H1 (cell line): ENCODE results near the gene BMPR1A. TPM values are rescaled to one million over a fixed set of nuclear protein-coding genes. Genes with fewer than 3 reads are reported as not detected.

Experiments used
- CTCF ChIA-PET: fragments of 300-600 bp; sonication (Branson Sonifier 250); formaldehyde crosslinking; loops from one replicate; lab custom pipeline; 2021; ENCODE audit not compliant: partially characterized antibody; lab: Charles Lee
- POLR2A ChIA-PET: fragments of 300-600 bp; sonication (Branson Sonifier 250); formaldehyde crosslinking; loops from one replicate; lab custom pipeline; 2021; ENCODE audit warnings: inconsistent platforms; ENCODE audit not compliant: partially characterized antibody; lab: Charles Lee
- DNase-seq, 2 experiments: peaks; one replicate each; pipeline versions ENCODE4 v3.0.0 to v3.0.0-alpha.2; 2010 to 2022; ENCODE audit warnings: low spot score in 2 of 2, low read depth in 1 of 2, mixed read lengths in 1 of 2
- FAIRE-seq: peaks from 2 replicates; lab custom pipeline; 2011; peaks lifted over from hg19 to GRCh38; lab: Jason Lieb, UNC
- H2AFZ ChIP-seq: 2 replicates; pipeline ENCODE4 v1.8.1; 2012; ENCODE audit warnings: low read length, inconsistent platforms
- H2AK5ac ChIP-seq: 2 replicates; pipeline ENCODE4 v1.6.1; 2013; ENCODE audit warnings: low read depth, low read length
- H2BK120ac ChIP-seq: replicated peaks from 2 replicates; pipeline ENCODE3; 2013; ENCODE audit warnings: low read depth, low read length, inconsistent platforms
- H2BK12ac ChIP-seq: 2 replicates; pipeline ENCODE4 v1.6.1; 2013; ENCODE audit warnings: low read depth, low read length
- H2BK15ac ChIP-seq: 2 replicates; pipeline ENCODE4 v1.6.1; 2013; ENCODE audit warnings: low read length
- H2BK20ac ChIP-seq: 2 replicates; pipeline ENCODE4 v1.6.1; 2013; ENCODE audit warnings: low read length
- H2BK5ac ChIP-seq: 2 replicates; pipeline ENCODE4 v1.6.1; 2013; ENCODE audit warnings: low read depth, low read length
- H3K14ac ChIP-seq: 2 replicates; pipeline ENCODE4 v1.6.1; 2013; ENCODE audit warnings: inconsistent platforms; ENCODE audit not compliant: insufficient read length
- H3K18ac ChIP-seq: 2 replicates; pipeline ENCODE4 v1.6.1; 2013; ENCODE audit warnings: low read length; ENCODE audit errors: extremely low read depth
- H3K23ac ChIP-seq: 2 replicates; pipeline ENCODE4 v1.6.1; 2013; ENCODE audit warnings: inconsistent platforms; ENCODE audit not compliant: insufficient read length
- H3K23me2 ChIP-seq: 2 replicates; pipeline ENCODE4 v1.6.1; 2013; ENCODE audit warnings: low read depth, low read length
- H3K27ac ChIP-seq: 2 replicates; pipeline ENCODE4 v1.6.1; 2011; ENCODE audit warnings: low read depth, low read length, inconsistent platforms
- H3K27me3 ChIP-seq, 4 experiments: replicated peaks in 1 of 4; 1 replicate in 1 of 4; 2 replicates in 3 of 4; pipeline versions ENCODE4 v1.6.1 to v1.8.1; 2011 to 2013; ENCODE audit warnings: low read length in 3 of 4, mild to moderate bottlenecking in 3 of 4, inconsistent platforms in 2 of 4, mixed read lengths in 2 of 4, moderate library complexity in 1 of 4; ENCODE audit not compliant: control insufficient read depth in 3 of 4, insufficient read depth in 3 of 4; ENCODE audit errors: extremely low read depth in 1 of 4
- H3K36me3 ChIP-seq, 4 experiments: 2 replicates each; pipeline versions ENCODE4 v1.6.1 to v1.8.1; 2011 to 2013; ENCODE audit warnings: mild to moderate bottlenecking in 4 of 4, low read length in 3 of 4, moderate library complexity in 2 of 4, control low read depth in 1 of 4, inconsistent platforms in 1 of 4; ENCODE audit not compliant: insufficient read depth in 4 of 4, control insufficient read depth in 2 of 4
- H3K4ac ChIP-seq: replicated peaks from 2 replicates; pipeline ENCODE3; 2013; ENCODE audit warnings: low read length, low read depth, mixed read lengths, inconsistent platforms; ENCODE audit not compliant: insufficient read length
- H3K4me1 ChIP-seq, 4 experiments: replicated peaks in 1 of 4; 1 replicate in 1 of 4; 2 replicates in 3 of 4; pipeline versions ENCODE4 v1.6.1 to v1.8.1; 2011 to 2013; ENCODE audit warnings: low read length in 3 of 4, inconsistent platforms in 2 of 4, mixed read lengths in 1 of 4; ENCODE audit not compliant: insufficient read depth in 4 of 4, control insufficient read depth in 3 of 4
- H3K4me2 ChIP-seq, 2 experiments: 2 replicates each; pipeline versions ENCODE4 v1.6.1 to v1.8.1; 2011 to 2013; ENCODE audit warnings: low read depth in 2 of 2, low read length in 2 of 2, control low read depth in 1 of 2, inconsistent platforms in 1 of 2, mild to moderate bottlenecking in 1 of 2; ENCODE audit not compliant: insufficient read depth in 1 of 2
- H3K4me3 ChIP-seq, 4 experiments: fragments of 200-600, 300-600 bp in 1 of 4; sonication (generic), shearing (Covaris generic), sonication (Bioruptor Twin) in 1 of 4; 2 replicates each; pipeline versions ENCODE4 v1.5.1 to v1.8.1; 2011 to 2016; ENCODE audit warnings: low read length in 4 of 4, low read depth in 3 of 4, control low read depth in 2 of 4, inconsistent platforms in 2 of 4, mild to moderate bottlenecking in 2 of 4, mixed read lengths in 1 of 4, moderate library complexity in 1 of 4; ENCODE audit not compliant: insufficient read depth in 2 of 4; ENCODE audit errors: extremely low read depth in 1 of 4
- H3K56ac ChIP-seq: replicated peaks from 2 replicates; pipeline ENCODE3; 2013; ENCODE audit warnings: low read depth, mild to moderate bottlenecking, mixed read lengths, low read length, inconsistent platforms; ENCODE audit not compliant: insufficient read length
- H3K79me1 ChIP-seq: 2 replicates; pipeline ENCODE4 v1.6.1; 2013; ENCODE audit warnings: low read depth, low read length, control low read depth
- H3K79me2 ChIP-seq, 2 experiments: 2 replicates each; pipeline versions ENCODE4 v1.6.1 to v1.8.1; 2012 to 2013; ENCODE audit warnings: low read length in 2 of 2, mild to moderate bottlenecking in 2 of 2, inconsistent platforms in 1 of 2; ENCODE audit not compliant: insufficient read depth in 2 of 2, control insufficient read depth in 1 of 2
- H3K9ac ChIP-seq, 4 experiments: replicated peaks in 1 of 4; 1 replicate in 1 of 4; 2 replicates in 3 of 4; pipeline versions ENCODE4 v1.6.1 to v1.8.1; 2011 to 2013; ENCODE audit warnings: low read depth in 3 of 4, low read length in 3 of 4, control low read depth in 2 of 4, mild to moderate bottlenecking in 2 of 4, moderate library complexity in 2 of 4, inconsistent platforms in 1 of 4; ENCODE audit errors: extremely low read depth in 1 of 4
- H3K9me3 ChIP-seq, 2 experiments: 2 replicates each; pipeline versions ENCODE4 v1.6.1 to v1.8.1; 2012 to 2013; ENCODE audit warnings: mild to moderate bottlenecking in 2 of 2, moderate library complexity in 2 of 2, control low read depth in 1 of 2, inconsistent platforms in 1 of 2, low read depth in 1 of 2, low read length in 1 of 2, mixed read lengths in 1 of 2; ENCODE audit not compliant: insufficient read depth in 2 of 2
- H4K20me1 ChIP-seq, 2 experiments: replicated peaks in 1 of 2; 2 replicates each; pipeline versions ENCODE3 to v1.8.1; 2011 to 2013; ENCODE audit warnings: inconsistent platforms in 2 of 2, low read length in 2 of 2, mild to moderate bottlenecking in 1 of 2; ENCODE audit not compliant: insufficient read depth in 2 of 2, control insufficient read depth in 1 of 2
- H4K5ac ChIP-seq: 2 replicates; pipeline ENCODE4 v1.6.1; 2013; ENCODE audit warnings: low read length, low read depth, mixed read lengths, inconsistent platforms; ENCODE audit not compliant: insufficient read length
- H4K8ac ChIP-seq: 2 replicates; pipeline ENCODE4 v1.8.0; 2013; ENCODE audit warnings: mild to moderate bottlenecking, moderate library complexity, low read length, inconsistent platforms; ENCODE audit not compliant: insufficient read depth; ENCODE audit errors: extremely low read depth
- H4K91ac ChIP-seq: replicated peaks from 2 replicates; pipeline ENCODE3; 2013; ENCODE audit warnings: low read length, mixed read lengths, inconsistent platforms; ENCODE audit not compliant: insufficient read length
- BACH1 ChIP-seq: IDR thresholded peaks from 2 replicates; pipeline ENCODE4 v1.6.1; 2012; ENCODE audit warnings: low read length, improper control_type of control experiment
- CHD2 ChIP-seq: IDR thresholded peaks from 2 replicates; pipeline ENCODE4 v1.6.1; 2012; ENCODE audit warnings: low read length, improper control_type of control experiment
- EGR1 ChIP-seq: IDR thresholded peaks from 2 replicates; pipeline ENCODE4 v1.6.1; 2011; ENCODE audit warnings: low read depth, low read length, borderline replicate concordance
- RBBP5 ChIP-seq: IDR thresholded peaks from 2 replicates; pipeline ENCODE4 v1.7.1; 2012; ENCODE audit warnings: low read depth, mild to moderate bottlenecking, inconsistent platforms, low read length, moderate library complexity, borderline replicate concordance
- RNF2 ChIP-seq: fragments of 200-900, 300-1000 bp; sonication (generic); IDR thresholded peaks from 2 replicates; pipeline ENCODE4 v1.7.1; 2016; ENCODE audit warnings: borderline replicate concordance, low read depth, mild to moderate bottlenecking, antibody characterized with exemption, low read length; ENCODE audit not compliant: poor library complexity, severe bottlenecking; ENCODE audit errors: missing control alignments
- SP1 ChIP-seq: IDR thresholded peaks from 2 replicates; pipeline ENCODE4 v1.6.1; 2011; ENCODE audit warnings: low read depth, low read length
- SP2 ChIP-seq: IDR thresholded peaks from 2 replicates; pipeline ENCODE4 v1.6.1; 2012; ENCODE audit warnings: mild to moderate bottlenecking, low read length, inconsistent platforms
- SUZ12 ChIP-seq: fragments of 200-600 bp; sonication (generic); IDR thresholded peaks from 2 replicates; pipeline ENCODE4 v1.6.1; 2012; ENCODE audit warnings: mild to moderate bottlenecking, inconsistent platforms, low read length, moderate library complexity, mixed read lengths
- WGBS, 2 experiments: shearing (Covaris generic) in 1 of 2; methylation state at CpG; one replicate each; pipeline versions ENCODE4 v1.1.6 to v1.1.7; 2013 to 2015; ENCODE audit warnings: low lambda C conversion rate in 2 of 2, mixed read lengths in 2 of 2, inconsistent platforms in 1 of 2, low coverage in 1 of 2, missing lambda C conversion rate in 1 of 2; ENCODE audit not compliant: insufficient replicate concordance in 2 of 2, insufficient coverage in 1 of 2, insufficient read length in 1 of 2; ENCODE audit errors: extremely low coverage in 1 of 2, missing lambda C conversion rate in 1 of 2; 5-methylcytosine and 5-hydroxymethylcytosine counted together
- polyA plus RNA-seq, 7 experiments: library from polyadenylated mRNA; depleted of rRNA in 3 of 7; stranded (reverse) in 5 of 7; unstranded in 2 of 7; fragments of >200 nt in 5 of 7; fragments of 200-250 nt in 2 of 7; gene quantifications; 1 replicate in 5 of 7; 2 replicates in 1 of 7; 4 replicates in 1 of 7; pipeline versions ENCODE4 v1.2.1 to v1.2.3, GENCODE V29; 2011 to 2013; ENCODE audit warnings: missing spikeins in 2 of 7, mixed read lengths in 2 of 7
- total RNA-seq: library from RNA; stranded (reverse); fragmentation: NEBNext Ultra II Directional; extraction: Animal tissue kit (Norgen Biotek cat#: 25700); gene quantifications from 2 replicates; pipeline ENCODE4 v1.2.1, GENCODE V29; 2021
- TF ChIP-seq, protein P1 (sequence below): IDR thresholded peaks from 2 replicates; pipeline ENCODE4 v1.6.1; 2012; ENCODE audit warnings: inconsistent platforms
- TF ChIP-seq, protein P2 (sequence below): IDR thresholded peaks from 2 replicates; pipeline ENCODE4 v1.6.1; 2011; ENCODE audit warnings: low read depth, mild to moderate bottlenecking, low read length; ENCODE audit not compliant: insufficient read depth

BMPR1A gene
- total and polyA plus RNA-seq, 2 of the 8 experiments (the other 6 are each of a cell fraction or from before 2014, with no cell fraction given): 34.4 to 129 TPM

DNA sequence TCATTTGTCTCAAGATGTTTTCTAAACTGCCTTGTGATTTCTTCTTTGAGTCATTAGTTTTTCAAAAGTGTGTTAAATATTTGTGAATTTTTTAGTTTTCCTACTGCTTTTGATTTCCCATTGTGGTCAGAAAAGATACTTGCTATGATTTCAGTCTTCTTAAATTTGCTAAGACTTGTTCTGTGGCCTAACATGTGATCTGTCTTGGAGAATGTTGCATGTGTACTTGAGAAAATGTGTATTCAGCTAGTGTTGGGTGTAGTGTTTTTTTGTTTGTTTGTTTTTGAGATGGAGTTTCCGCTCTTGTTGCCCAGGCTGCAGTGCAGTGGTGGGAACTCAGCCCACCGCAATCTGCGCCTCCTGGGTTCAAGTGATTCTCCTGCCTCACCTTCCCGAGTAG lies 28.6 kb downstream of the BMPR1A start:
- CTCF ChIA-PET: interaction anchor here (1.8 kb wide), 1 partner anchor 11 kb away, joined by 5 read pairs; no protein-coding TSS in a partner anchor
- no peak overlapping the region for H3K23ac ChIP-seq
- TF ChIP-seq, protein P1, sequence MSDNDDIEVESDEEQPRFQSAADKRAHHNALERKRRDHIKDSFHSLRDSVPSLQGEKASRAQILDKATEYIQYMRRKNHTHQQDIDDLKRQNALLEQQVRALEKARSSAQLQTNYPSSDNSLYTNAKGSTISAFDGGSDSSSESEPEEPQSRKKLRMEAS: no peak
- TF ChIP-seq, protein P2, sequence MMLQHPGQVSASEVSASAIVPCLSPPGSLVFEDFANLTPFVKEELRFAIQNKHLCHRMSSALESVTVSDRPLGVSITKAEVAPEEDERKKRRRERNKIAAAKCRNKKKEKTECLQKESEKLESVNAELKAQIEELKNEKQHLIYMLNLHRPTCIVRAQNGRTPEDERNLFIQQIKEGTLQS: no peak
- TF ChIP-seq SP1: no peak
- TF ChIP-seq EGR1: no peak
- TF ChIP-seq SP2: no peak
- no peak for TF ChIP-seq SUZ12
- TF ChIP-seq CHD2: no peak
- no peak for TF ChIP-seq RNF2
- TF ChIP-seq BACH1: no peak
- TF ChIP-seq RBBP5: no peak
- TF ChIP-seq, all 59 proteins: peak for 0
- POLR2A ChIA-PET: interaction anchor here (1.5 to 2.2 kb wide), 2 partner anchors 9 to 29 kb away, joined by 4 to 5 read pairs; partner anchors contain the start of gene BMPR1A
- Histone ChIP-seq H3K9me3 (no peaks in the 10 kb centered on the region), H3K4ac (no peak overlapping the region), H2AK5ac (no peak overlapping the region), H2BK15ac (no peak overlapping the region), H2BK12ac (peak overlapping the region; percentile 60; the same call in 1 of the 2 replicates), H3K79me2 (peaks cover 45 to 98% of the 10 kb centered on the region in 2 experiments), H4K20me1 (peaks cover 18 to 21% of the 10 kb centered on the region in 2 experiments), H3K9ac (no peak overlapping the region; a peak in 1 of 7 replicates), H2BK5ac (no peak overlapping the region), H3K4me1 (peaks cover 6 to 13% (median 9%) of the 10 kb centered on the region in 4 experiments), H3K36me3 (no peaks in the 10 kb centered on the region; a peak in 2 of 8 replicates), H3K4me2 (peak overlapping the region; percentile 6 to 19; a peak in 1 of 4 replicates), H3K18ac (no peak overlapping the region), H2AFZ (no peak overlapping the region), H3K79me1 (peaks cover 2% of the 10 kb centered on the region; the same call in 1 of the 2 replicates), H4K8ac (no peak overlapping the region), H2BK120ac (no peak overlapping the region), H3K27ac (no peak overlapping the region), H3K27me3 (no peaks in the 10 kb centered on the region), H2BK20ac (no peak overlapping the region), H4K5ac (no peak overlapping the region), H3K23me2 (no peaks in the 10 kb centered on the region), H4K91ac (no peak overlapping the region), H3K56ac (no peak overlapping the region), H3K14ac (no peak overlapping the region), H3K4me3 (no peak overlapping the region)
- DNase-seq: no peak
- FAIRE-seq: peak; percentile 36
- WGBS, 2 experiments: 96% methylated on average over 4 of the region's 4 CpGs; no CpG with 5 or more reads in 1 of the 2 experiments
